Upper lobe of left lung (tissue), 4 donors: ENCODE data around the gene KTI12.
"Not testable (repeated sequence)": the region's sequence is repeated elsewhere in the genome, so short reads cannot be mapped to it uniquely, and the experiment has no call there.

Experiments used
- POLR2A ChIP-seq, 4 donors: fragments of 450-650 bp; IDR thresholded peaks; one replicate each; pipeline ENCODE4 v1.5.1; 2016 to 2017; ENCODE audit warnings: antibody characterized with exemption in 4 of 4, mild to moderate bottlenecking in 2 of 4
- TF ChIP-seq, protein P1 (sequence below), 6 experiments: fragments of 450-650 bp in 4 of 6; fragments of 200-600 bp in 2 of 6; sonication (generic) in 2 of 6; IDR thresholded peaks; one replicate each; pipeline ENCODE4 v1.5.1; 2016 to 2019; ENCODE audit warnings: antibody characterized with exemption in 6 of 6

DNA sequence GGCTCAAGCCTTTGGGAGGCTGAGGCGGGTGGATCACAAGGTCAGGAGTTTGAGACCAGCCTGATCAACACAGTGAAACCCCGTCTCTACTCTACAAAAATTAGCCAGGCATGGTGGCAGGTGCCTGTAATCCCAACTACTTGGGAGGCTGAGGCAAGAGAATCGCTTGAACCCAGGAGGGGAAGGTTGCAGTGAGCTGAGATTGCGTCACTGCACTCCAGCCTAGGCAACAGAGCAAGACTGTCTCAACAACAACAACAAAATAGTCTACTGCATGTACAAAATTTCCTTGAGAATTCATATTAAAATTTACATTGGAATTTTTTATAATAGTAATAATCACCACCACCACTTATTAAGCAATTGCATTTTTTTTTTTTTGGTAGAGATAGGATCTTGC, 15.7 kb upstream of the KTI12 start:
- TF ChIP-seq, protein P1, sequence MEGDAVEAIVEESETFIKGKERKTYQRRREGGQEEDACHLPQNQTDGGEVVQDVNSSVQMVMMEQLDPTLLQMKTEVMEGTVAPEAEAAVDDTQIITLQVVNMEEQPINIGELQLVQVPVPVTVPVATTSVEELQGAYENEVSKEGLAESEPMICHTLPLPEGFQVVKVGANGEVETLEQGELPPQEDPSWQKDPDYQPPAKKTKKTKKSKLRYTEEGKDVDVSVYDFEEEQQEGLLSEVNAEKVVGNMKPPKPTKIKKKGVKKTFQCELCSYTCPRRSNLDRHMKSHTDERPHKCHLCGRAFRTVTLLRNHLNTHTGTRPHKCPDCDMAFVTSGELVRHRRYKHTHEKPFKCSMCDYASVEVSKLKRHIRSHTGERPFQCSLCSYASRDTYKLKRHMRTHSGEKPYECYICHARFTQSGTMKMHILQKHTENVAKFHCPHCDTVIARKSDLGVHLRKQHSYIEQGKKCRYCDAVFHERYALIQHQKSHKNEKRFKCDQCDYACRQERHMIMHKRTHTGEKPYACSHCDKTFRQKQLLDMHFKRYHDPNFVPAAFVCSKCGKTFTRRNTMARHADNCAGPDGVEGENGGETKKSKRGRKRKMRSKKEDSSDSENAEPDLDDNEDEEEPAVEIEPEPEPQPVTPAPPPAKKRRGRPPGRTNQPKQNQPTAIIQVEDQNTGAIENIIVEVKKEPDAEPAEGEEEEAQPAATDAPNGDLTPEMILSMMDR (IDR thresholded peaks at IDR 0.05): not testable (repeated sequence)
- not testable (repeated sequence) for TF ChIP-seq POLR2A (IDR thresholded peaks at IDR 0.05)
